ENCODE data around the gene CDK2AP2. TPM values are rescaled to one million over a fixed set of nuclear protein-coding genes. Genes with fewer than 3 reads are reported as not detected.

Gene CDK2AP2
- total and polyA plus RNA-seq, 9 of the 15 experiments (the other 6 are each of a cell fraction or from before 2014, with no cell fraction given): 4.4 to 47.4 (median 21.7) TPM

DNA sequence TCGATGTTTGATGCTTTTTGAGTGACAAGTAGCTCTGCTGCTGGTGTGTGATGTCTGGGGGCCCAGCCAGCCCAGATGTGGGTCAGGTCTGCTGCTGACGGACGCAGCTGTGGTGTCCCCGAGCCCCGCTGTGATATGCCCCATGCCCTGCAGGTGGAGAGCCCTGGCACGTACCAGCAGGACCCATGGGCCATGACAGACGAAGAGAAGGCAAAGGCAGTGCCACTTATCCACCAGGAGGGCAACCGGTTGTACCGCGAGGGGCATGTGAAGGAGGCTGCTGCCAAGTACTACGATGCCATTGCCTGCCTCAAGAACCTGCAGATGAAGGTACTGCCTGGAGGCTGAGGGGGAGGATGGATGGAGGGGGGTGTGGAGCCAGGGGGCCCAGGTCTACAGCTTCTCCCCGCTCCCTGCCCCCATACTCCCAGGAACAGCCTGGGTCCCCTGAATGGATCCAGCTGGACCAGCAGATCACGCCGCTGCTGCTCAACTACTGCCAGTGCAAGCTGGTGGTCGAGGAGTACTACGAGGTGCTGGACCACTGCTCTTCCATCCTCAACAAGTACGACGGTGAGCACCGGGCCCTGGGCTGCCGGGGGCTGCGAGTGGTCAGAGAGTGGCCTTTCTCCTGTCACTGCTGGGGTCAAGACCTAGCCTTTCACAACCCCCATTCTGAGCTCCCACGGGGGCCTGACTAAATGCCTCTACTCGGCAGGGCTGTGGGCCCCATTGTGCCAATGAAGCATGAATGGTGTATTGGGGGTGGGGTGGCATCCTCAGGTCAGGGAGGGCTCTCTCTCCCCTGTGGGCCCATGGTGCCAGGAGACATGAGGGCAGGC lies 17.9 kb downstream of the CDK2AP2 start:
- peaks cover 13% of the 10 kb centered on the region; the same call in 1 of the 3 replicates for H3K79me2 ChIP-seq (ENCODE audit: control insufficient read depth, insufficient read depth, low read length)
- CTCF ChIA-PET (ENCODE audit: low intra/inter-chr PET ratio): no interaction called here
- TSS peak; percentile 65 for BruUV-seq (replicated peaks)
- peak overlapping the region in 1 of 2 experiments; percentile 64; a peak in 2 of 4 replicates for H3K9ac ChIP-seq (ENCODE audit: insufficient read depth in 1 of 2, low read depth in 2 of 2, low read length in 2 of 2)
- no peaks in the 10 kb centered on the region for H3K27me3 ChIP-seq (ENCODE audit: control insufficient read depth in 2 of 2, insufficient read depth in 2 of 2, low read length in 2 of 2)
- peaks cover 75% of the 10 kb centered on the region; the same call in 2 of the 3 replicates for H3K36me3 ChIP-seq (ENCODE audit: control insufficient read depth, insufficient read depth, low read length)
- DNase-seq (ENCODE audit: extremely low read depth in 1 of 4, low spot score in 3 of 4) (no peak), ATAC-seq (no peak), FAIRE-seq (no peak)
- TF ChIP-seq SAP30 (IDR thresholded peaks at IDR 0.05; ENCODE audit: borderline replicate concordance, insufficient read depth, low read depth, low read length, poor library complexity, severe bottlenecking) (no peak), ZNF282 (CRISPR knock-in tag; IDR thresholded peaks at IDR 0.05) (no peak), POLR2G (IDR thresholded peaks at IDR 0.05; ENCODE audit: low read depth, low read length) (peak; percentile 68), POLR2B (IDR thresholded peaks at IDR 0.05; ENCODE audit: low read depth, partially characterized antibody) (peak; percentile 8)
- no peak overlapping the region for H2AFZ ChIP-seq (ENCODE audit: low read depth, low read length)
- peaks cover 9 to 77% of the 10 kb centered on the region in 2 experiments for H3K4me1 ChIP-seq (replicated peaks in 1 of 2; ENCODE audit: control insufficient read depth in 2 of 2, insufficient read depth in 2 of 2, low read length in 2 of 2)
- no peaks in the 10 kb centered on the region for H3K9me3 ChIP-seq (replicated peaks; ENCODE audit: control insufficient read depth, insufficient read depth, low read depth, low read length)
- intact Hi-C loops (cut with micrococcal nuclease): no loop called here
- H3K9me1 ChIP-seq (ENCODE audit: control insufficient read depth, insufficient read depth, low read length): no peaks in the 10 kb centered on the region
- no peaks in the 10 kb centered on the region for H4K20me1 ChIP-seq (replicated peaks; ENCODE audit: control insufficient read depth, insufficient read depth, low read length)
- 86% methylated on average over 22 of the region's 23 CpGs for WGBS (ENCODE audit: insufficient coverage, low coverage, missing lambda C conversion rate)
- H3K27ac ChIP-seq (ENCODE audit: extremely low read depth, low read depth, low read length): no peak overlapping the region
- POLR2A ChIA-PET: interaction anchor here (0.6 to 1.6 kb wide), 4 partner anchors 9 to 922 kb away, joined by 3 to 9 read pairs (median 4); no protein-coding TSS in a partner anchor
- in situ Hi-C loops (cut with MboI): no loop called here
- H3K4me3 ChIP-seq: no peak overlapping the region
- no peak overlapping the region for H3K4me2 ChIP-seq (ENCODE audit: insufficient read depth, low read length)
